D721Med (cell line): ENCODE results near the gene ELK3.

Experiments used
- DNase-seq: peaks from one replicate; pipeline ENCODE4 v3.0.0; 2011; ENCODE audit warnings: low spot score; ENCODE audit not compliant: insufficient read length
- FAIRE-seq: peaks from 2 replicates; lab custom pipeline; 2011; peaks lifted over from hg19 to GRCh38; lab: Jason Lieb, UNC
- TF ChIP-seq, protein P1 (sequence below): IDR thresholded peaks from 2 replicates; pipeline ENCODE4 v1.5.1; 2012; ENCODE audit warnings: mild to moderate bottlenecking, control low read depth; ENCODE audit not compliant: insufficient read depth; ENCODE audit errors: missing control alignments

The ELK3 gene

GRCh38 chr12:96239711-96240635 is 45.8 kb downstream of the ELK3 start:
- TF ChIP-seq, protein P1, sequence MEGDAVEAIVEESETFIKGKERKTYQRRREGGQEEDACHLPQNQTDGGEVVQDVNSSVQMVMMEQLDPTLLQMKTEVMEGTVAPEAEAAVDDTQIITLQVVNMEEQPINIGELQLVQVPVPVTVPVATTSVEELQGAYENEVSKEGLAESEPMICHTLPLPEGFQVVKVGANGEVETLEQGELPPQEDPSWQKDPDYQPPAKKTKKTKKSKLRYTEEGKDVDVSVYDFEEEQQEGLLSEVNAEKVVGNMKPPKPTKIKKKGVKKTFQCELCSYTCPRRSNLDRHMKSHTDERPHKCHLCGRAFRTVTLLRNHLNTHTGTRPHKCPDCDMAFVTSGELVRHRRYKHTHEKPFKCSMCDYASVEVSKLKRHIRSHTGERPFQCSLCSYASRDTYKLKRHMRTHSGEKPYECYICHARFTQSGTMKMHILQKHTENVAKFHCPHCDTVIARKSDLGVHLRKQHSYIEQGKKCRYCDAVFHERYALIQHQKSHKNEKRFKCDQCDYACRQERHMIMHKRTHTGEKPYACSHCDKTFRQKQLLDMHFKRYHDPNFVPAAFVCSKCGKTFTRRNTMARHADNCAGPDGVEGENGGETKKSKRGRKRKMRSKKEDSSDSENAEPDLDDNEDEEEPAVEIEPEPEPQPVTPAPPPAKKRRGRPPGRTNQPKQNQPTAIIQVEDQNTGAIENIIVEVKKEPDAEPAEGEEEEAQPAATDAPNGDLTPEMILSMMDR, result no peak
- FAIRE-seq, result no peak
- no peak for DNase-seq

DNA sequence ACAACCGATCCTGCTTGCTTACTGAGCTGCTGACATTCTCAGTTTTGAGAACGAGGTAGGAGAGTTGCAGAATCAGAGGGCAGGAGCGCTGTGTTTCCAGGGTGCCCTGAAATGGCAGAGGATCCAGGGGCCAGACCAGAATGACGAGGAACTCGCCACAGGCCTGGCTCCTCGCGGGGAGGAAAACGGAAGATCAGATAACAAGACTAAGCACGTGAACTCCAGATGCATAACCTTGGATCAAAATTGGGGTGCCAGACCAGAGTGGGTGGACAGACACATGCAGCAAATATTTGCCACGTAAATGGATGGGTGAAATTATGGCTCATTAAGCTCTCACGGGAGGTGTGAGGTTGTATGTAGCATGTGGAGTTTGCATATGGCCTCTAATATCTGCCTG is 46.5 kb downstream of the ELK3 start:
- TF ChIP-seq, protein P1, result no peak
- no peak for FAIRE-seq
- DNase-seq, result no peak

GRCh38 chr12:96241431-96241830 is 47.3 kb downstream of the ELK3 start:
- DNase-seq (no peak), FAIRE-seq (no peak)
- TF ChIP-seq, protein P1, result no peak

- DNase-seq, result no peak
- no peak for FAIRE-seq
- TF ChIP-seq, protein P1, result no peak
These were observed 47.7 kb downstream of the ELK3 start for GRCh38 chr12:96241846-96242256.

DNA sequence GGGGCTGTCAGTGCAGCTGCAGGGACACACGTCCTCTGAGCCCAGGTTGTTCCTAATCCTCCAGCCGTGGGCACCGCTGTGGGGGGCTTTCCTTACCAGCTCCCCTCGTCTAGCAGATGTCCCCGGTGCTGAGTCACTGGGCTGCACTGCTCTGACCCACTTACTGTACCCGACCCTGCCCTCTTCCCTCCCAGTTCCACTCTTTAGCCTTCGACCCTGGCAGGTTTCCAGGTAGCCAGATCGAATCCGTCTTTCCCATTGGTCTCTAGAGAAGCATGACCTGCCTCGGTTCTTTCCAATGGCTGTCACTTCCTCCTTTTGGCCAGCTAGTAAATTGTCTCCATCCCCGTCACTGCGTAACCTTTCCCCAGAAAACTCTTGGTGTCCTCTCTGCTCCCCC is 48.4 kb downstream of the ELK3 start:
- TF ChIP-seq, protein P1, result no peak
- FAIRE-seq (no peak), DNase-seq (no peak)

- TF ChIP-seq, protein P1, result no peak
- FAIRE-seq (no peak), DNase-seq (no peak)
These were observed 50.7 kb downstream of the ELK3 start for GRCh38 chr12:96244826-96245225.

GRCh38 chr12:96246926-96247505 is 52.8 kb downstream of the ELK3 start:
- TF ChIP-seq, protein P1, result no peak
- FAIRE-seq, result no peak
- DNase-seq, result no peak
